HepG2 (cell line): Measurements from ENCODE around the gene MAGI1. TPM values are rescaled to one million over a fixed set of nuclear protein-coding genes. Genes with fewer than 3 reads are reported as not detected.

Source experiments
- ATAC-seq: fragments of 200-7000 bp; cut with Tn5 transposase; 3 replicates; pipeline ENCODE4 v1.9.1; 2020; ENCODE audit warnings: mild to moderate bottlenecking, moderate library complexity
- BruUV-seq: library from RNA; stranded (reverse); fragments of 400-500 nt; replicated peaks from 2 replicates; lab custom pipeline; 2021; lab: Mats Ljungman, UMichigan
- CTCF ChIA-PET: fragments of 300-600 bp; formaldehyde crosslinking; extraction: SDS; loops from one replicate; lab custom pipeline; 2021; ENCODE audit warnings: low total read pairs, inconsistent platforms, low intra/inter-chr PET ratio; lab: Yijun Ruan, JAX
- POLR2A ChIA-PET: fragments of 350-600 bp; sonication (Branson Sonifier 250); formaldehyde crosslinking; loops from one replicate; lab custom pipeline; 2020; ENCODE audit warnings: antibody characterized with exemption, inconsistent platforms; lab: Yijun Ruan, JAX
- DNase-seq: peaks from one replicate; pipeline ENCODE4 v3.0.0-alpha.2; 2015; ENCODE audit warnings: low spot score
- FAIRE-seq: peaks from 3 replicates; lab custom pipeline; 2011; peaks lifted over from hg19 to GRCh38; lab: Jason Lieb, UNC
- H2AFZ ChIP-seq: one replicate; pipeline ENCODE4 v1.6.1; 2011; ENCODE audit warnings: low read length, inconsistent platforms
- H3K27ac ChIP-seq: fragments of 300-600 bp; 3 replicates; pipeline ENCODE4 v1.8.0; 2011; ENCODE audit warnings: mixed run types, mild to moderate bottlenecking, mixed read lengths, low read length, inconsistent platforms; ENCODE audit not compliant: insufficient read depth; ENCODE audit errors: extremely low read length
- H3K27me3 ChIP-seq, 2 experiments: fragments of 200-600 bp in 1 of 2; 2 replicates in 1 of 2; 3 replicates in 1 of 2; pipeline versions ENCODE4 v1.6.0 to v1.8.0; 2011; ENCODE audit warnings: low read length in 2 of 2, mild to moderate bottlenecking in 2 of 2, moderate library complexity in 2 of 2, inconsistent platforms in 1 of 2; ENCODE audit not compliant: insufficient read depth in 2 of 2, control insufficient read depth in 1 of 2
- H3K36me3 ChIP-seq, 2 experiments: fragments of 200-600 bp in 1 of 2; replicated peaks in 1 of 2; 2 replicates in 1 of 2; 3 replicates in 1 of 2; pipeline versions ENCODE4 v1.5.1 to v1.8.0; 2011; ENCODE audit warnings: low read length in 2 of 2, inconsistent platforms in 1 of 2; ENCODE audit not compliant: insufficient read depth in 2 of 2, control insufficient read depth in 1 of 2
- H3K4me1 ChIP-seq: 2 replicates; pipeline ENCODE4 v1.5.1; 2012; ENCODE audit warnings: low read length, inconsistent platforms; ENCODE audit not compliant: insufficient read depth
- H3K4me2 ChIP-seq: 2 replicates; pipeline ENCODE4 v1.6.0; 2011; ENCODE audit warnings: low read depth, low read length, inconsistent platforms
- H3K4me3 ChIP-seq, 3 experiments: fragments of 200-600 bp in 1 of 3; sonication (generic), shearing (Covaris generic) in 1 of 3; replicated peaks in 1 of 3; 2 replicates each; pipeline ENCODE4 v1.5.1; 2011 to 2016; ENCODE audit warnings: low read length in 3 of 3, inconsistent platforms in 2 of 3, low read depth in 2 of 3, mild to moderate bottlenecking in 2 of 3, control low read depth in 1 of 3, mixed read lengths in 1 of 3; ENCODE audit not compliant: insufficient read depth in 1 of 3
- H3K79me2 ChIP-seq: one replicate; pipeline ENCODE4 v1.6.1; 2011; ENCODE audit warnings: low read length, inconsistent platforms; ENCODE audit not compliant: insufficient read depth
- H3K9ac ChIP-seq: 2 replicates; pipeline ENCODE4 v1.6.0; 2011; ENCODE audit warnings: mild to moderate bottlenecking, low read depth, low read length, inconsistent platforms; ENCODE audit not compliant: insufficient read depth
- H3K9me3 ChIP-seq: 2 replicates; pipeline ENCODE4 v1.5.1; 2012; ENCODE audit warnings: mild to moderate bottlenecking, low read length
- H4K20me1 ChIP-seq: 2 replicates; pipeline ENCODE4 v1.6.0; 2011; ENCODE audit warnings: inconsistent platforms, mild to moderate bottlenecking, low read length, moderate library complexity; ENCODE audit not compliant: insufficient read depth
- IKZF4 ChIP-seq: sonication (generic); formaldehyde crosslinking; IDR thresholded peaks from 2 replicates; pipeline ENCODE4 v1.5.1; 2020; ENCODE audit warnings: borderline replicate concordance, mild to moderate bottlenecking, low read depth, missing genetic modification reagents; ENCODE audit errors: not compliant biosample characterization
- MAF1 ChIP-seq: sonication (generic); formaldehyde crosslinking; IDR thresholded peaks from 2 replicates; pipeline ENCODE4 v1.5.0; 2020; ENCODE audit warnings: missing genetic modification reagents, borderline replicate concordance
- NR1H2 ChIP-seq: sonication (generic); formaldehyde crosslinking; IDR thresholded peaks from 2 replicates; pipeline ENCODE4 v1.8.1; 2022; ENCODE audit warnings: low read depth, missing genetic modification reagents, borderline replicate concordance
- PAX8 ChIP-seq: sonication (generic); formaldehyde crosslinking; IDR thresholded peaks from 2 replicates; pipeline ENCODE4 v1.8.0; 2022; ENCODE audit warnings: mild to moderate bottlenecking, missing genetic modification reagents, borderline replicate concordance
- RCOR2 ChIP-seq: IDR thresholded peaks from 2 replicates; pipeline ENCODE4 v1.6.1; 2016; ENCODE audit warnings: missing biosample characterization, missing genetic modification reagents
- REL ChIP-seq: sonication (generic); formaldehyde crosslinking; conservative IDR thresholded peaks from 2 replicates; pipeline ENCODE4 v1.8.0; 2022; ENCODE audit warnings: mild to moderate bottlenecking, missing genetic modification reagents, moderate library complexity
- RXRA ChIP-seq: sonication (generic); formaldehyde crosslinking; IDR thresholded peaks from 2 replicates; pipeline ENCODE4 v1.5.1; 2020; ENCODE audit warnings: missing genetic modification reagents
- SKI ChIP-seq: fragments of 450-650 bp; IDR thresholded peaks from one replicate; pipeline ENCODE4 v1.6.1; 2018; ENCODE audit warnings: mild to moderate bottlenecking; ENCODE audit not compliant: partially characterized antibody
- TGIF2 ChIP-seq: IDR thresholded peaks from 2 replicates; pipeline ENCODE4 v1.6.1; 2016; ENCODE audit warnings: control low read depth, missing compliant biosample characterization
- ZBTB43 ChIP-seq: sonication (generic); formaldehyde crosslinking; conservative IDR thresholded peaks from 2 replicates; pipeline ENCODE4 v1.4.0; 2020; ENCODE audit warnings: missing genetic modification reagents
- ZNF326 ChIP-seq: sonication (generic); formaldehyde crosslinking; IDR thresholded peaks from 2 replicates; pipeline ENCODE4 v1.4.0; 2020; ENCODE audit warnings: missing genetic modification reagents, borderline replicate concordance
- ZNF335 ChIP-seq: sonication (generic); formaldehyde crosslinking; IDR thresholded peaks from 2 replicates; pipeline ENCODE4 v1.4.0; 2020; ENCODE audit warnings: missing genetic modification reagents
- ZNF598 ChIP-seq: sonication (generic); formaldehyde crosslinking; IDR thresholded peaks from 2 replicates; pipeline ENCODE4 v1.5.1; 2020; ENCODE audit warnings: mild to moderate bottlenecking, missing genetic modification reagents, borderline replicate concordance
- ZNF646 ChIP-seq: sonication (generic); formaldehyde crosslinking; IDR thresholded peaks from 2 replicates; pipeline ENCODE4 v1.9.0; 2021; ENCODE audit warnings: mild to moderate bottlenecking, missing genetic modification reagents
- ZNF850 ChIP-seq: sonication (generic); formaldehyde crosslinking; conservative IDR thresholded peaks from 2 replicates; pipeline ENCODE4 v1.9.0; 2021; ENCODE audit warnings: mild to moderate bottlenecking, missing genetic modification reagents
- WGBS: methylation state at CpG from one replicate; pipeline ENCODE4 v1.1.6; 2017; ENCODE audit warnings: low lambda C conversion rate; 5-methylcytosine and 5-hydroxymethylcytosine counted together
- in situ Hi-C: cut with HindIII; loops from 2 replicates; pipeline ENCODE4 v1.10.0; 2017; ENCODE audit warnings: low pct_unique_long_range_greater_than_20kb; ENCODE audit not compliant: extremely low pct_ligation_motif_present
- intact Hi-C: fragments of 100-400 bp; cut with micrococcal nuclease; formaldehyde crosslinking; loops from one replicate; pipeline ENCODE4 v1.10.0; 2022; ENCODE audit not compliant: unreplicated experiment
- polyA plus RNA-seq, 8 experiments: library from polyadenylated mRNA; depleted of rRNA in 3 of 8; stranded (reverse) in 7 of 8; unstranded in 1 of 8; fragments of >200 nt; fragmentation: Illumina TruSeq in 4 of 8; extraction: Trizol in 4 of 8; gene quantifications; 2 replicates each; pipeline versions ENCODE4 v1.2.1 to v1.2.3, GENCODE V29; 2011 to 2016; ENCODE audit warnings: low read depth in 4 of 8, missing spikeins in 1 of 8, mixed read lengths in 1 of 8; ENCODE audit not compliant: insufficient read depth in 1 of 8
- total RNA-seq, 5 experiments: library from RNA; depleted of rRNA; stranded (reverse); fragments of >200 nt; fragmentation: Illumina TruSeq; extraction: Trizol; gene quantifications; 2 replicates each; pipeline ENCODE4 v1.2.3, GENCODE V29; 2016; ENCODE audit warnings: low read depth in 1 of 5

The MAGI1 gene
- total and polyA plus RNA-seq, 2 of the 13 experiments (the other 11 are each of a cell fraction or from before 2014, with no cell fraction given) = 22.2 to 26.0 TPM

- no peak for TF ChIP-seq ZNF646
- TF ChIP-seq ZNF850 (CRISPR knock-in tag) = no peak
Measured at GRCh38 chr3:65537109-65537508, 501.6 kb downstream of the MAGI1 start (continued).

- CTCF ChIA-PET = no interaction called here
- TF ChIP-seq REL = no peak
- no peak for TF ChIP-seq SKI
- TF ChIP-seq IKZF4 (CRISPR knock-in tag) = no peak
- no peak for TF ChIP-seq MAF1
- TF ChIP-seq ZNF598 (CRISPR knock-in tag) = no peak
- TF ChIP-seq TGIF2 (CRISPR knock-in tag) = no peak
- no peak for TF ChIP-seq PAX8 (CRISPR knock-in tag)
- TF ChIP-seq ZBTB43 (CRISPR knock-in tag) = no peak
- TF ChIP-seq ZNF335 (CRISPR knock-in tag) = no peak
- no peak for TF ChIP-seq RXRA (CRISPR knock-in tag)
- no peak for TF ChIP-seq ZNF326 (CRISPR knock-in tag)
- no peak for TF ChIP-seq NR1H2 (CRISPR knock-in tag)
- no peak for TF ChIP-seq RCOR2 (CRISPR knock-in tag)
Measured at GRCh38 chr3:65535260-65535659, 503.5 kb downstream of the MAGI1 start.

More at GRCh38 chr3:65535260-65535659, 503.5 kb downstream of the MAGI1 start:
- Histone ChIP-seq H3K27ac (no peak overlapping the region), H3K9me3 (no peaks in the 10 kb centered on the region), H2AFZ (no peak overlapping the region), H3K4me3 (no peak overlapping the region), H3K4me2 (no peak overlapping the region), H3K9ac (no peak overlapping the region), H3K4me1 (peaks cover 7% of the 10 kb centered on the region; the same call in 1 of the 2 replicates), H3K79me2 (peaks cover 14% of the 10 kb centered on the region), H4K20me1 (peaks cover 19% of the 10 kb centered on the region), H3K27me3 (no peaks in the 10 kb centered on the region), H3K36me3 (no peaks in the 10 kb centered on the region; a peak in 1 of 5 replicates)
- POLR2A ChIA-PET = no interaction called here
- BruUV-seq = no TSS peak
- ATAC-seq = no peak
- in situ Hi-C loops = no loop called here
- no peak for DNase-seq
- WGBS = 95% methylated on average over 2 of the region's 2 CpGs
- intact Hi-C loops = no loop called here
- FAIRE-seq = no peak
